Ectodermal cell (in vitro differentiated cells): ENCODE data around the gene ELMOD1.

ENCODE experiments used
- H3K27ac ChIP-seq: 2 replicates; pipeline ENCODE4 v1.7.0; 2013; ENCODE audit warnings: mild to moderate bottlenecking, low read depth, low read length; ENCODE audit not compliant: insufficient read depth, poor library complexity, severe bottlenecking
- H3K27me3 ChIP-seq: 2 replicates; pipeline ENCODE4 v1.7.0; 2013; ENCODE audit warnings: mild to moderate bottlenecking, low read length; ENCODE audit not compliant: insufficient read depth, control insufficient read depth, poor library complexity, severe bottlenecking
- H3K36me3 ChIP-seq: one replicate; pipeline ENCODE4 v1.7.0; 2013; ENCODE audit warnings: low read length; ENCODE audit not compliant: control insufficient read depth, insufficient read depth
- H3K4me1 ChIP-seq: one replicate; pipeline ENCODE4 v1.7.0; 2013; ENCODE audit warnings: low read length; ENCODE audit not compliant: control insufficient read depth, insufficient read depth
- H3K4me3 ChIP-seq: 2 replicates; pipeline ENCODE4 v1.7.0; 2013; ENCODE audit warnings: low read depth, low read length, control low read depth; ENCODE audit not compliant: insufficient read depth
- H3K9me3 ChIP-seq: 2 replicates; pipeline ENCODE4 v1.7.0; 2013; ENCODE audit warnings: mild to moderate bottlenecking, low read length, moderate library complexity; ENCODE audit not compliant: control insufficient read depth
- WGBS, 2 experiments: methylation state at CpG; one replicate each; pipeline ENCODE4 v1.1.7; 2013; ENCODE audit warnings: missing lambda C conversion rate in 2 of 2; 5-methylcytosine and 5-hydroxymethylcytosine counted together

Gene ELMOD1

DNA sequence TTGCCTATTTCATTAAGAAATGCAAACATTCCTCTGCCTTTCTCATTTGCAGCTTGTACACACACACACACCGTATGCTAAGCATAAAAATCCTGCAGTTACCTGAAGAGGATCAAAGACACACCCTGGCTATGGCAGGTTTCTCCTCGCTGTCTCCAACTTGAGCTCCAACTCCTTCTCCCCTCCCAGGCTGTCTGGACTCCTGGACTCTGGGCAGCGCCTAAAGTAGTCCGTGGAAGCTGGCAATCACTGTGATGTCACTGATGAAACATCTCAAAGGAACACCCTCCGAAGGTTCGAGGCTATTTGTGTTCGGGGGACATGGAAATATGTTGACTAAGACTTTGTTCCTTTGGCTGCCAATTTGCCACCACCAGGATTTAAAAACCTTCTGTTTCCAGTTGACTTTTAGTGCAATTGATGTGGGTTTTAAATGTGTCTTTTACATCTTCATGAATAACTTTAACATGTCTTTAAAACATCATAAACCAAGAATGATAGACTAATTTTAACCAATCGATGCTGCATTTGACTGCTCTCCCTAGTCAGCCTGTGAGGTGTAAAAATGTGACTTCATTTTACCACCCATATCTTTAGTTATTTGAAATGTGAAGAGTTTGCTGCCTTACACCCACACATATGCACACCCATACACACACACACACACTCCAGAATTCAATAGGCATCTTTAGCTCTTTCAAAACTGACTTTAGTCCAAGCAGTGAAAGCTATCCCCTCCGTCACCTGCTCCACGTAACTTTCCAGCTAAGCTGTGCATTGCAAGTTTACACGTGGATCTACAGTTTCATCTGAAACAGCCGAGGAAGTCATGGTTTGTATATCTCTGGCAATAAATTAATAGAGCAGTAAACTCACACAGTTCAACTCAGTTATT lies 121.2 kb downstream of the ELMOD1 start, which contains the start of gene SLN:
SLN (minus strand) TSS at position 196 of the 895 bp plus-strand sequence.
- no peaks in the 10 kb centered on the region for H3K27me3 ChIP-seq
- H3K27ac ChIP-seq, result no peak within 1 kb of the TSS
- H3K36me3 ChIP-seq, result no peaks in the 10 kb centered on the region
- no peaks in the 10 kb centered on the region for H3K4me1 ChIP-seq
- H3K9me3 ChIP-seq, result no peaks in the 10 kb centered on the region
- H3K4me3 ChIP-seq, result no peak within 1 kb of the TSS
- 84 to 88% methylated on average over 11 to 12 of the region's 12 CpGs for WGBS, 2 experiments

- Histone ChIP-seq H3K4me1 (no peaks in the 10 kb centered on the region), H3K27me3 (no peaks in the 10 kb centered on the region), H3K9me3 (no peaks in the 10 kb centered on the region), H3K36me3 (no peaks in the 10 kb centered on the region), H3K27ac (no peak overlapping the region), H3K4me3 (no peak overlapping the region)
- WGBS, 2 experiments, result 94 to 95% methylated on average over 3 of the region's 3 CpGs
Measured at GRCh38 chr11:107713009-107713408, 122.1 kb downstream of the ELMOD1 start.
